ENCODE data around the gene ITIH1.
A peak's percentile ranks its signal among the peaks of the same experiment; 100 is the strongest.

Gene ITIH1

DNA sequence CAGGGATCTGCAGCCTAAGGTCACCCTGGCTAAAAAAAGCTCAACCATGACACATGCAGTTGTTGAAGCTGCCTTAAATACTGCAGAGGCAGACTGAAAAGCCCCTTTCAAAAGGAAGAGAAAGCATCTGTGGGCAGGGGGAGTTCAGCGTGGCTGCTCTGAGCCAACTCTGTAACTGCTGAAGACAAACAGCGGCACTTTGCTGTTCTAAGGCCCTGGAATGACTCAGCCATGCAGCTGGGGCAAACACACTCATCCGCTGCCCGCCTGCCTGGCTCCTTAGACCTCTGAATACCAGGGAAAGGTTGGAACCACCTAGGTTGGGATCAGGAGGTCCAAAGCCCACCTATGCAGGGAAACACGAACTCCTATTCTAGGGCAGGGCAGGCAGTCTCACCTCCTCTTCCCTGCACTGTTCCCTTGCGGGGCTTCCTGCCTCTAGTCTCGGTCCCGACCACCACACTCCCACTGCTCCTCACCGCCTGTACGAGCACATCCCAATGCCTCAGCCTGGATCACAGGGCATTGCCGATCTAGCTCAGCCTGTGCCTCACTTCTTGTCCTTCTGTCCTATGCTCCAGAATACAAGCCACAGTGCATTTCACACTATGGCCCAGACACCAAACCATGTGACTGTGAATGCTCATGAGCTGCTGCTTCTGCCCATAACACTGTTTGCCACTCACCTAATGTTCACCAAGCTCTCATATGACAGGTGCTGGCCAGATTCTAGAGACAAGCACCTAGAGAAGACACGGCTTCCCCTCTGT, 64.0 kb downstream of the ITIH1 start:
- Histone ChIP-seq H3K4me1 (ENCODE audit: control insufficient read depth, insufficient read depth, low read length, poor library complexity, severe bottlenecking) (peaks cover 2% of the 10 kb centered on the region), H3K27ac (ENCODE audit: low read depth, low read length, severe bottlenecking) (peak overlapping the region; percentile 23), H3K36me3 (ENCODE audit: control insufficient read depth, insufficient read depth, low read length) (no peaks in the 10 kb centered on the region), H3K4me3 (ENCODE audit: extremely low read depth, insufficient read depth, low read length, poor library complexity, severe bottlenecking) (no peak overlapping the region), H3K9me3 (ENCODE audit: control insufficient read depth, low read length) (no peaks in the 10 kb centered on the region)
- 88 to 89% methylated on average over 10 to 12 of the region's 12 CpGs for WGBS, 2 experiments (ENCODE audit: insufficient coverage in 2 of 2)

All from mesodermal cell (in vitro differentiated cells).